ENCODE data around the gene HOXA4. TPM values are rescaled to one million over a fixed set of nuclear protein-coding genes. Genes with fewer than 3 reads are reported as not detected.
A peak's percentile ranks its signal among the peaks of the same experiment; 100 is the strongest.

The HOXA4 gene
- polyA plus RNA-seq, 6 donors from 2014 or later = not detected

DNA sequence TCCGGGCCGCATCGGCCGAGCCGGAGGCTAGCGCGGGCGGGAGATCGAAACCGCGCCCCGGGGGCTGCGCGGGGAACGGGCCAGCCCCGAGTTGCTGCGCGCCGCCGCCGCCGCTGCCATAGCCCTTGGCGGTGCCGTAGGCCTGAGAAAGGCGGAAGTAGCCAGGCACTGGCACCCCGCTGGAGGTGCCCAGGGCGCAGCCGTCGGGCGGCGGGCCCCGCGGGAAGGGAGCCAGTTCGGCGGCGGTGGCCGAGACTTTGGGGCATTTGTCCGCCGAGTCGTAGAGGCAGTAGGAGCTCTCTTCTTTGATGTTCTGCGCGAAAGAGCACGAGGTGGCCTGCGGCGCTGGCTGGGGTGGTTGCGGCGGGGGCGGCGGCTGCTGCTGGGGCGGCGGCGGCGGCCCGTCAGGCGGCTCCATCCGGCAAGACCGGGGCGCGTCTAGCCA is 43.0 kb upstream of the HOXA4 start:
- ATAC-seq (ENCODE audit: low read depth in 2 of 2) = peak; percentile 84 to 85
- H3K4me1 Mint-ChIP-seq = peaks cover 17 to 23% (median 22%) of the 10 kb centered on the region in 3 donors
- peaks cover 0 to 16% of the 10 kb centered on the region in 2 donors for H3K36me3 Mint-ChIP-seq
- DNase-seq = peak; percentile 46
- H3K9me3 Mint-ChIP-seq = peaks cover 2 to 22% (median 5%) of the 10 kb centered on the region in 7 donors
- H3K27me3 Mint-ChIP-seq = peaks cover 56 to 83% (median 63%) of the 10 kb centered on the region in 3 donors
- peak overlapping the region in 3 of 8 donors; percentile 57 to 70 (median 66) for H3K4me3 Mint-ChIP-seq
- H3K27ac Mint-ChIP-seq = no peak overlapping the region

DNA sequence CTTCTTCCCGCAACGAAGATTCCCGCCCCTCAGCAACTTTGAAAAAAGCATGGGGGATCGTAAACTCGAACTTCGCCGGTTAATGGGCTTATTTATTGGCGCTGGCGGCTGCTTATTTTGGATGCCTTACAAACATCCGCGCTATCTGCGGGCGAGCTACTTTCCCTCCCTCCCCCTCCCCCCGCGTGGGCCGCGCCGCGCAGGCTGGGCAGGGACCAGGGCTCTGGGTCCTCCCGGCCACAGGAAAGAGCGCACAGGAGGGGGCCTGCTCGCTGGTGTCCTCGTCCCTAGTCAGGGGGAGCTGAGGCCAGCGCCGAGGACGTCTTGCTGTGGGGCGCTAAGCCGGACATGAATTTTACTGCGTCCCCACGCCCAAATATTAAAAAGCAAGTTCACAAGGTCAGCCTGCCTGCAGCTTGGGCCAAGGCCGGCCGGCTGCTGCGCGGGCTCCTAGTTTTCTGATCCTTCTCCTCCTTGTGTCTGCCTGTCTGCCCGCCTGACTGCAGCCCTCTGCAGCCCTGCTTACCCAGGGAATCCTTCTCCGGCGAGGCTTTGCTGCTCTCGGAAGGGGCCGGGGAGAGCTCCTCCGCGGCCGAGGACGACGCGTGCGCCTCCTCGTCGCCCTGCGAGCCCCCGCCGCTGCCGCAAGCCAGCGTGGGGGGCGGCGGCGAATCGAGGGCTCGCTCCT is 42.4 kb upstream of the HOXA4 start:
- H3K27ac Mint-ChIP-seq = peak overlapping the region in 1 of 6 donors; percentile 96
- peaks cover 20 to 24% (median 22%) of the 10 kb centered on the region in 3 donors for H3K4me1 Mint-ChIP-seq

DNA sequence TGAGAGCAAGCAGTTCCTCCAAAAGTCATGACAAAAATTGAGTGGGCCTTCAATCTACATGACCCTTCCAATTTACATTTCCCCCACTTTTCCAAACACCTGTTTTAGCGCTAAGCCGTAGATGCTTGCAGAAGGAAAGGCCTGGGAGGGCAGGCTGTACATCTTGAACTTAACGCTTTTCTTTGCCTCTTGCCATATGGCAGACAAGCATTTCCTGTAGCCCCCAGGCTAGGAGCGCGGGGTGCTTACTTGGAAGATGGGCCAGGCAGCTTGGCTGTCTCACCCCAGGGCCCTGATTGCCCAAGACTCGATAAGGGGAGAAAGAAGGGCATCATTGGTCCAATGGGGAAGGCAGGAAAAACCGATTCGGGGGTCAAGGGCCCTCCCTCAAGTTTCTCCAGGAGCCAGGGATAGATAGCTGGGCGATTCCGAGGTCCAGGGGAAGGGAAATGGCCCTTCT is 41.8 kb upstream of the HOXA4 start:
- DNase-seq (no peak), ATAC-seq (ENCODE audit: low read depth in 2 of 2) (no peak)
- peaks cover 20 to 24% (median 23%) of the 10 kb centered on the region in 3 donors for H3K4me1 Mint-ChIP-seq
- peaks cover 46 to 83% (median 59%) of the 10 kb centered on the region in 3 donors for H3K27me3 Mint-ChIP-seq
- peak overlapping the region; percentile 57 to 83 (median 76) for H3K4me3 Mint-ChIP-seq
- peak overlapping the region in 4 of 6 donors; percentile 9 to 97 (median 89) for H3K27ac Mint-ChIP-seq
- H3K36me3 Mint-ChIP-seq = peaks cover 0 to 19% of the 10 kb centered on the region in 2 donors
- H3K9me3 Mint-ChIP-seq = peaks cover 2 to 28% (median 5%) of the 10 kb centered on the region in 7 donors

More for the DNA sequence above, 42.4 kb upstream of the HOXA4 start:
- Mint-ChIP-seq H3K4me3 (peak overlapping the region in 6 of 8 donors; percentile 42 to 78 (median 69)), H3K36me3 (peaks cover 0 to 18% of the 10 kb centered on the region in 2 donors), H3K27me3 (peaks cover 52 to 83% (median 62%) of the 10 kb centered on the region in 3 donors), H3K9me3 (peaks cover 2 to 22% (median 5%) of the 10 kb centered on the region in 7 donors)
- ATAC-seq (ENCODE audit: low read depth in 2 of 2) (peak; percentile 14 to 25), DNase-seq (no peak)

DNA sequence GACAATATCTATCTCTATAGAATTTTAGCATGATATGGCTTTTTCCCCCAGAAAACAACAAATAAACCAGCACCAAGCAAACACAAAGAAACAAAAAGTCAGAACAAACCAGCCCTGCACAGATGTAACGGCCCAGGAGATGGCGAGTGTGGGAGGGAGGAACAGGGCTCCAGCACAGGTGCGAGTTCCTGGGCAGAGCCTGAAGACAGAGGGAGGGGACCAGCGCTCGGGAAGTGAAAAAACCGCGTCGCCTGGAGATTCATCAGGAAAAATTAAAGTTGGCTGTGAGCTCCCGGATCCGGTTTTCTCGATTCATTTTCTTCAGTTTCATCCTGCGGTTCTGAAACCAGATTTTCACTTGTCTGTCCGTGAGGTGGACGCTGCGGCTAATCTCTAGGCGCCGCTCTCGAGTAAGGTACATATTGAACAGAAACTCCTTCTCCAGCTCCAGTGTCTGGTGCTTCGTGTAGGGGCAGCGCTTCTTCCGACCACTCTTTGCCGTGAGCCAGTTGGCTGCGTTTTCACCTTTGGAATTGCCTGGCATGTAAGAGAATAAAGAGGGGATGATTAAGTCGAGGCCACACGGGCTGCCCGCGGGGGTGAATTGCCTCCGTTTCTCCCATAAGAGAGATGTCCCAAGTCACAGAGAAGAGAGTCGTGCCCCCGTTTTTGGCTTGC is 41.2 kb upstream of the HOXA4 start:
- H3K36me3 Mint-ChIP-seq = peaks cover 0 to 24% of the 10 kb centered on the region in 2 donors
- H3K27ac Mint-ChIP-seq = peak overlapping the region in 4 of 6 donors; percentile 9 to 97 (median 89)
- ATAC-seq (ENCODE audit: low read depth in 2 of 2) = no peak
- no peak for DNase-seq
- H3K9me3 Mint-ChIP-seq = peaks cover 5 to 28% (median 7%) of the 10 kb centered on the region in 7 donors
- H3K27me3 Mint-ChIP-seq = peaks cover 40 to 83% (median 62%) of the 10 kb centered on the region in 3 donors
- H3K4me1 Mint-ChIP-seq = peaks cover 24 to 29% (median 24%) of the 10 kb centered on the region in 3 donors
- H3K4me3 Mint-ChIP-seq = peak overlapping the region; percentile 57 to 83 (median 73)

DNA sequence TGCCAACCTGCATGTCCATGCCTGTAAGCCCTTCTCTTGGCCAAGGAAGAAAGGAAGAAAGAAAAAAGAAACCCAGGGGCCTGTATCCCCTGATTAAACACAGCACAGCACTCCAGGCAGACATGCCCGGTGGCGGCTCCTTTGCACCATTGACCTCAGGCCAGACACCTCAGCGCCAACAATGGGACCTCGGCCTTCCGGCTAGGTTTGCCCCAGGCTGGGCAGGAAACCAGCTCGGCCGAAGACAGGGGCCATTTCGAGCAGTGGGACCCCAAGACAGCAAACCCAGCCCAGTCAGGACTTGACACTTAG is 40.7 kb upstream of the HOXA4 start:
- peaks cover 36 to 79% (median 60%) of the 10 kb centered on the region in 3 donors for H3K27me3 Mint-ChIP-seq
- DNase-seq (no peak), ATAC-seq (ENCODE audit: low read depth in 2 of 2) (no peak)
- H3K36me3 Mint-ChIP-seq = peaks cover 0 to 24% of the 10 kb centered on the region in 2 donors
- peak overlapping the region in 3 of 8 donors; percentile 58 to 83 (median 77) for H3K4me3 Mint-ChIP-seq
- peaks cover 5 to 28% (median 7%) of the 10 kb centered on the region in 7 donors for H3K9me3 Mint-ChIP-seq
- peak overlapping the region in 4 of 6 donors; percentile 3 to 97 (median 89) for H3K27ac Mint-ChIP-seq
- peaks cover 24 to 29% (median 24%) of the 10 kb centered on the region in 3 donors for H3K4me1 Mint-ChIP-seq

DNA sequence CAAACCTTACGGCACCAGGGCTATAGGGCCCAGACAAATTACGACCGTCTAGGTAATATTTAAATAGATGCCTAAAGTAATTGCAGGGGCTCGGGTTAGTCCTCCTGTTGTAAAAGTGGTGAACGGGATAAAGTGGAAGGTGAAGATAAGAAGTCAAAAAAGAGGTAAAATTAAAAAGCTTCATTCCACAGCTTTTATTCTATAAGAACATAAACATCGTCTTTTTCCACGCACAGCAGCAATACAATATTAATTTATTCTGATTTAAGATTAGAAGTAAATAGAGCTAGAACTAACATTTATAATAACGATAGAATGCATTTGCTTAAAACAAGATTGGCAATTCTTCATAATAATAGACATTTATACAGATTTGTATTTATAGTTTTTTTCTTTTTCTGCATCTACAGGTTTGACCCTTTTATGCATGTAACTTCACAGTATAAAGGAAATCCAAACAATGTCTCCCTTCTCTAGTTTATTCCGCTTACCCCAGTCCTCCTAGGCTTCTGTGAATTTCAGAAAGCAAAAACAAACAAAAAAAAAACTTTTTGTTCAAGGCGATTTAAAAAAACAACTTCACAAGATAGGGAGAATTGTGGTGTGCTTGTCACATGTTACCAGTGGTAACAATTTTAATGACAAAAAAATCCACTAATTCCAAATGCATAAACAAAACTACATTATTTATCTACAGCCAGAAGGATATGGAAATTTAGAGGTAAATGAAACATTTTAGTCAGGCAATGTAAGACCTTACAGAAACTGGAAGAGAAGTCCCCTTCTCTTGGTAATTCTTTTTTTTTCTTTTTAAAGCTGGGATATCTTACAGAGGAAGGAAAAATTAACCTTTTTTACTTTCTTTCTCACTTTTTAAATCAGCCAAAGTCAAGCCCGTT is 40.1 kb upstream of the HOXA4 start:
- H3K27me3 Mint-ChIP-seq = peaks cover 30 to 76% (median 54%) of the 10 kb centered on the region in 3 donors
- H3K36me3 Mint-ChIP-seq = peaks cover 2 to 24% of the 10 kb centered on the region in 2 donors
- DNase-seq = no peak
- H3K4me3 Mint-ChIP-seq = peak overlapping the region in 2 of 8 donors; percentile 68 to 83
- peaks cover 5 to 28% (median 7%) of the 10 kb centered on the region in 7 donors for H3K9me3 Mint-ChIP-seq
- H3K27ac Mint-ChIP-seq = peak overlapping the region in 5 of 6 donors; percentile 54 to 96 (median 76)
- ATAC-seq (ENCODE audit: low read depth in 2 of 2) = no peak
- H3K4me1 Mint-ChIP-seq = peaks cover 24 to 29% (median 24%) of the 10 kb centered on the region in 3 donors

DNA sequence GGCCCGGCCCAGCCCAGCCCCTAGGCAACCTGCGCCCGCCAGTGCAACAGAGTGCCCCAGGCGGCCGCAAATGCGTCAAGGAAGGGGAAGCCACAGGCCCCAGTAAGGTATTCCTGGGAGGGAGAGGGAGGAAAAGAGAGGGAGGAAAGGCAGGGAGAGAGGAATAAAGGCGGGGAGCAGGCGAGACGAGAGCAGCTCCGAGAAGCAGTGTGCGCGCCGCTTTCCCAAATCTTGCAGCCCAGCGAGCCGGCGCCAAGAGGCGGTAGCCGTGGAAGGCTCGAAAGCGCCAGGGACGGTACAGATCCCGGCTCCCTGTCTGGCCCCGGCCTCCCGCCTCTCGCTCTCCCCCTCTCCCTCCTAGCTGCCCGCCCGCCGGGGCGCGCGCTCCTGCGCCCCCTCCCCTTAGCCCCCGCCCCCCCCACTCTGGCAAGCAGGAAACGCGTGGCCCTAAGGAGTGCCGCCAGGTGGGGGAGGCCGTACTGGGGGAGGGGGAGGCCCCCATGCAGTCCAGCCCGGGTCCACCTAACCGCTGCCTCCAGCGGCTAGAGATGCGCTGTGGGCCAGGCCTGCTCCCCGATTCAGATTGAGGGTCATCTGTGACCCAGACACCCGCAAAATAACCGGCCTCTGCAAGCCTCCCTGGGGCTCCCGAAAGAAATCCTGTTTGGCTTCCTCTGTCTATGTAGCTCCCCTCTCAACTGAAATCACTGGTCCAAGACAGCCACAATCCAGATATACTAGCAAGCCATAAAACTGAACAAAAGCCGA is 39.3 kb upstream of the HOXA4 start:
- Mint-ChIP-seq H3K4me1 (peaks cover 22 to 27% (median 24%) of the 10 kb centered on the region in 3 donors), H3K27ac (peak overlapping the region in 5 of 6 donors; percentile 31 to 91 (median 66)), H3K36me3 (peaks cover 4 to 24% of the 10 kb centered on the region in 2 donors), H3K4me3 (peak overlapping the region in 2 of 8 donors; percentile 68 to 83), H3K27me3 (peaks cover 27 to 71% (median 45%) of the 10 kb centered on the region in 3 donors), H3K9me3 (peaks cover 5 to 28% (median 7%) of the 10 kb centered on the region in 7 donors)
- no peak for ATAC-seq (ENCODE audit: low read depth in 2 of 2)
- no peak for DNase-seq

DNA sequence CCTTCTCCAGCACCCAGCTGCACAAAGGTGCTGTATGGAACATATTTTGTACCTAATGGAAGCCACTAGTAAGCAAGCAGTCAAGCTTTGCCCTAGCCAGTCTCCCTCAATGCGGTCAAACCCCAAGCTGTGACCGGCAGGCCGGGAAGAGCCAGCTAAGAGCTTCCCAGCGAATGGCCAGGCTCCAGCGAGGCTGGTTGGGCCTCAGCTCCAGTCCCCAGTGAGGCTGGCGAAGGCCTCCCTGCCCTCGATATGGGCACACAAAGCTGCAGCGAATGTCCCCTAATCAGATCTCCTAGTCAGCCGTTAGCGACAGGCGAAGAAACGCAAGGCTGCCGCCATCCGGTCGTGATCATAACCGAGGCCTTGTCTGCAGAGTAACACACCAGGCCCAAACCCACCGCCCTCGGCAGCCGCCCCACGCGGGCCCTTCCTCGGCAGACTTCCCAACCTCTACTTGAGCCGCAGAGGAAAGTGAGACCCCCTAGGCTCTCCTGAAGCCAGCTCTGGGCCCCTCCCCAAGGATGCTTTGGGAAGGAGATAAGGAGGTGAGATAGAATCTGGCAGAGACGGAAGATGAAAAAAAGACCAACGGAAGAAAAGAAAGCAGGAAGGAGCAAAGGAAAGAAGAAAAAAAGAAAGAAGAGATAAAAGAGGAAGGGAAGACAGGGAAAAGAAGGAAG is 37.8 kb upstream of the HOXA4 start:
- peaks cover 32 to 71% (median 54%) of the 10 kb centered on the region in 3 donors for H3K27me3 Mint-ChIP-seq
- ATAC-seq (ENCODE audit: low read depth in 2 of 2) (no peak), DNase-seq (no peak)
- peaks cover 28 to 32% (median 30%) of the 10 kb centered on the region in 3 donors for H3K4me1 Mint-ChIP-seq
- peak overlapping the region; percentile 1 to 87 (median 68) for H3K4me3 Mint-ChIP-seq
- H3K9me3 Mint-ChIP-seq = peaks cover 5 to 34% (median 7%) of the 10 kb centered on the region in 7 donors
- peaks cover 4 to 24% of the 10 kb centered on the region in 2 donors for H3K36me3 Mint-ChIP-seq
- peak overlapping the region in 5 of 6 donors; percentile 19 to 97 (median 90) for H3K27ac Mint-ChIP-seq

DNA sequence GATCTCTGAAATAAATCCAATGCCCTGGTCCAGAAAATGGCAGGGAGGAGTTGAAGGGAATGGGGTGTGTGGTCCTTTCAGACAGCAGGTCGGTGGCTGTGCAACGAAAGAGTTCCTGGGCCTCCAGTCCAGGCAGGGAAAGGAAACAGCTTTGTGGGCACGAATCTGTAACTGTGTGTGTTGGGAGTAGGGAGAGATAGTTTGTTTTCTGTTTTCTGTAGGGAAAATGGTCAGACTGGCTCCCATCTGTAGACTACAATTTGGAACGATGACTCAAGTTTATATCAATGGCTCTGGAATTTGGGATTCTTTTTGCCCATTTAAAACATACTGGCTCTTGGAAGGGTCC is 37.3 kb upstream of the HOXA4 start:
- DNase-seq (no peak), ATAC-seq (ENCODE audit: low read depth in 2 of 2) (no peak)
- H3K27ac Mint-ChIP-seq = peak overlapping the region in 5 of 6 donors; percentile 27 to 97 (median 89)
- peak overlapping the region in 3 of 8 donors; percentile 60 to 87 (median 76) for H3K4me3 Mint-ChIP-seq
- H3K36me3 Mint-ChIP-seq = peaks cover 4 to 24% of the 10 kb centered on the region in 2 donors
- peaks cover 36 to 77% (median 59%) of the 10 kb centered on the region in 3 donors for H3K27me3 Mint-ChIP-seq
- peaks cover 5 to 34% (median 7%) of the 10 kb centered on the region in 7 donors for H3K9me3 Mint-ChIP-seq
- H3K4me1 Mint-ChIP-seq = peaks cover 28 to 32% (median 30%) of the 10 kb centered on the region in 3 donors

DNA sequence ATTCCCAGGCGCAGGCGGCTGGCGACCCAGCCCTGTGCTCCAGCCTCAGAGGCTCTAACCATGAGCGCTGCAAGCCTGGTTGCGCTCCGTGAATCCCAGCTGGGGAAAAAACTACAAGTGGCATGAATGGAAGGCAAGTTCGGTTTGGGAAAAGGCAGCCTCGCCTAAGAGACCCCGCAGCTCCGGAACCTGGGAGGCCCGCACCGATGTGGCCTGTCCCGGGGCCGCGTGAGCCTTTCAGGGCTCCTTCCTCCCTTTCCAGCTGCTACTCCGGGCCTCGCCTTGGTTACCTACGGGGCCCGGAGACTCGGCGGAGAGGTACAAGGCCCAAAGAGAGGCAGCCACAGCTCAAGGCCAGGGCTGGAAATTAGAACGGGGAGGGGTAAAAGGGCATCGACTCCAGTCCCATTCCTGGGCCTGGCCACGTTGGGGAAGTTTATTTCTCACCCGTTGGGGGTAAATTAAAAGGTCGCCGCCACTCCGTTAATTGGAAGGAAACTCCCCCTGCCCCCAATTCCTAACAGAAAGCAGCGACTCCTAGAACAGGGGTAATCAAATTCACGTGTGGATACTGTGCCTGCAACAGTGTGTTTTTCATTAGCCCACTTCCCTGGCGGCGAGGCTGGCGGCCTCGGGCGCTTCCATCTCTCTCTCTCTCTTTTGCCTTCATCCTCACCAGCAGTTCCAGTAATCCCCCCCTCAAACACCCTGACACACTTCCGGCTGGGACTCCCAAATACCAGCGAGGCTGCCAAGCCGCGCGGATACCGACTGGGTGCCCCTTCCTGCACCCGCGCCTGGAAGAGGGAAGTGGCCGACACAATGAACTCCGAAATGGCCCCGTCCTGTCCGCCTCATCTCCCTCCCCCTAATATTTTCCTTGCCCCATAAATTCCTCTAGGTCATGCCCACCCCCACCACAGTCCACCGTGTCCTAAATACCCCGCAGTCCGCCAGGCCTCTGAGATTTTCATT is 36.3 kb upstream of the HOXA4 start:
- Mint-ChIP-seq H3K27me3 (peaks cover 33 to 76% (median 57%) of the 10 kb centered on the region in 3 donors), H3K9me3 (peaks cover 0 to 28% (median 5%) of the 10 kb centered on the region in 7 donors), H3K4me1 (peaks cover 21 to 24% (median 23%) of the 10 kb centered on the region in 3 donors), H3K27ac (peak overlapping the region in 4 of 6 donors; percentile 64 to 98 (median 93)), H3K4me3 (peak overlapping the region in 6 of 8 donors; percentile 16 to 87 (median 60)), H3K36me3 (peaks cover 4 to 17% of the 10 kb centered on the region in 2 donors)
- ATAC-seq (ENCODE audit: low read depth in 2 of 2) = no peak
- no peak for DNase-seq

Data from naive B cell (primary cell).